AG04449 (cell line): ENCODE results near the gene ZBTB43.
"Not testable (repeated sequence)": the region's sequence is repeated elsewhere in the genome, so short reads cannot be mapped to it uniquely, and the experiment has no call there.

Experiments
- CTCF ChIA-PET: fragments of 350-600 bp; formaldehyde crosslinking; extraction: SDS; loops from one replicate; lab custom pipeline; 2021; ENCODE audit warnings: antibody characterized with exemption; lab: Yijun Ruan, JAX
- POLR2A ChIA-PET: fragments of 400-600, 350-600 bp; formaldehyde crosslinking; extraction: SDS; loops from one replicate; lab custom pipeline; 2020; ENCODE audit warnings: antibody characterized with exemption, inconsistent platforms; lab: Yijun Ruan, JAX
- DNase-seq: peaks from one replicate; pipeline ENCODE4 v3.0.0-alpha.2; 2010; ENCODE audit warnings: low read depth, low spot score
- H3K4me3 ChIP-seq: 2 replicates; pipeline ENCODE4 v1.5.1; 2011; ENCODE audit warnings: low read depth, mild to moderate bottlenecking, control low read depth, low read length
- CTCF ChIP-seq: IDR thresholded peaks from one replicate; pipeline ENCODE4 v1.5.1; 2011; ENCODE audit warnings: mild to moderate bottlenecking, moderate library complexity, low read length, control low read depth, inconsistent platforms; ENCODE audit not compliant: insufficient read depth; ENCODE audit errors: missing control alignments

Gene ZBTB43

DNA sequence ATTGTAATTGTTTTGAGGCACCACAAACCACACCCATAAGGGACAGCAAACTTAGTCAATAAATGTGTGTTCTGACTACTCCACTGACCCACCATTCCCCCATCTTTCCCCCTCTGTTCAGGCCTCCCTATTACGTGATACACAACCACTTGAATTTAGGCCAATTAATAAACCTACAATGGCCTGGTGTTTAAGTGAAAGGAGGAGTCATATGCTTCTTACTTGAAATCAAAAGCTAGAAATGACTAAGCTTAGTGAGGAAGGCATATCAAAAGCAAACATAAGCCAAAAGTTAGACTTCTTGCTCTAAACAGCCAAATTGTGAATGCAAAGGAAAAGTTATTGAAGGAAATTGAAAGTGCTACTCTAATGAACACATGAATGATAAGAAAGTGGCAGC lies 14.6 kb downstream of the ZBTB43 start:
- POLR2A ChIA-PET, result interaction anchor here (1.2 kb wide), 1 partner anchor 15 kb away, joined by 3 read pairs; the partner anchor contains the start of gene ZBTB43
- no peak for DNase-seq
- no peak overlapping the region for H3K4me3 ChIP-seq
- TF ChIP-seq CTCF, result no peak
- CTCF ChIA-PET, result interaction anchor here (0.6 to 2.0 kb wide), 2 partner anchors 26 to 40 kb away, joined by 3 to 5 read pairs; no protein-coding TSS in a partner anchor

- no peak overlapping the region for H3K4me3 ChIP-seq
- no peak for DNase-seq
- ChIA-PET CTCF (no interaction called here), POLR2A (no interaction called here)
- no peak for TF ChIP-seq CTCF
Observed at GRCh38 chr9:126822278-126822677, 17.4 kb downstream of the ZBTB43 start.

- DNase-seq, result no peak
- CTCF ChIA-PET, result no interaction called here
- POLR2A ChIA-PET, result no interaction called here
- no peak overlapping the region for H3K4me3 ChIP-seq
- TF ChIP-seq CTCF, result no peak
Observed at GRCh38 chr9:126822873-126823272, 18.0 kb downstream of the ZBTB43 start.

DNA sequence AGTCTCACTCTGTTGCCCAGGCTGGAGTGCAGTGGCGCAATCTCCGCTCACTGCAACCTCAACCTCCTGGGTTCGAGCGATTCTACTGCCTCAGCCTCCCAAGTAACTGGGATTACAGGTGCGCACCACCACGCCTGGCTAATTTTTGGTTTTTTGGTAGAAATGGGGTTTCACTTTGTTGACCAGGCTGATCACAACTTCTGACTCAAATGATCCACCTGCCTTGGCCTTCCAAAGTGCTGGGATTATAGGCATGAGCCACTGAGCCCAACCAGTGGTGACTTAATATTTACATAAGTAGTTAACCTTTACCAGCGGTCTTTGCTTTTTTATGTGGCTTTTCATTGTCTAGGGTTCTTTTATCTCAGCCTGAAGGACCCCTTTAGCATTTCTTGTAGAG lies 19.2 kb downstream of the ZBTB43 start:
- DNase-seq, CTCF ChIA-PET, POLR2A ChIA-PET, H3K4me3 ChIP-seq: not testable (repeated sequence)

DNA sequence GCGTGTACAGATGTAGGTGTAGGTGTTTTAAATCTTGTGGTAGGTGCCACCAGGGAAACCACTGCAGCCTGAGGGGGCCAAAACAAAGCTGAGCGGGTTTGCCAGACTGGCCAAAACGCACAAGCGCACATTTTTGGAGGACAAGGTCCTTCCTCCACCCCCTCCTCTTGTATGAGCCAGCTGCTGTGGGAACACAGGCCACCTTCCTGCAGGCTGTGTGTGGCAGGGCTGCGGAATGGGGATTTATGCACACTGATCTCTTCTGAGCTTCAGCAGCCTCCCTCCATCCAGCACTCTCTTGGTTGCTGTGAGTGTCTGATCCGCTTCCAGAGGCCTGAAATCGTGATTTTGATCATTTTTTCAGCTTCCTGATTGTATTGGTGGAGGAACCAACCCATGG lies 22.4 kb downstream of the ZBTB43 start:
- no peak for DNase-seq
- POLR2A ChIA-PET, result no interaction called here
- CTCF ChIA-PET, result no interaction called here
- TF ChIP-seq CTCF, result no peak
- no peak overlapping the region for H3K4me3 ChIP-seq

- H3K4me3 ChIP-seq, result no peak overlapping the region
- DNase-seq, result no peak
- CTCF ChIA-PET, result interaction anchor here (0.7 to 1.0 kb wide), 2 partner anchors 15 to 1271 kb away, joined by 3 to 5 read pairs; no protein-coding TSS in a partner anchor
Observed at GRCh38 chr9:126829035-126829434, 24.2 kb downstream of the ZBTB43 start.

More at GRCh38 chr9:126829035-126829434, 24.2 kb downstream of the ZBTB43 start:
- POLR2A ChIA-PET, result interaction anchor here (0.7 to 1.3 kb wide), 2 partner anchors 23 to 24 kb away, joined by 3 read pairs; partner anchors contain the start of gene ZBTB43
- no peak for TF ChIP-seq CTCF
